Activated CD8-positive, alpha-beta T cell treated with anti-CD3 and anti-CD28 coated beads for 36 hours (primary cell): ENCODE results near the gene TK2. TPM values are rescaled to one million over a fixed set of nuclear protein-coding genes. Genes with fewer than 3 reads are reported as not detected.
A peak's percentile ranks its signal among the peaks of the same experiment; 100 is the strongest.
"Not testable (repeated sequence)": the region's sequence is repeated elsewhere in the genome, so short reads cannot be mapped to it uniquely, and the experiment has no call there.

Experiments
- ATAC-seq: fragments of 200-7000 bp; cut with Tn5 transposase; one replicate; pipeline ENCODE4 v1.10.0; 2021; ENCODE audit warnings: mild to moderate bottlenecking, moderate library complexity
- CTCF ChIA-PET: fragments of 350-600 bp; sonication (Branson Sonifier 250); formaldehyde crosslinking; loops from one replicate; lab custom pipeline; 2021; ENCODE audit warnings: antibody characterized with exemption; lab: Charles Lee
- POLR2A ChIA-PET: fragments of 350-600 bp; sonication (Branson Sonifier 250); formaldehyde crosslinking; loops from one replicate; lab custom pipeline; 2021; ENCODE audit warnings: antibody characterized with exemption; lab: Charles Lee
- DNase-seq: peaks from one replicate; pipeline ENCODE4 v3.0.0-alpha.2; 2020
- H3K27ac Mint-ChIP-seq: one replicate; pipeline ENCODE4 v1.8.0; 2021; ENCODE audit warnings: mild to moderate bottlenecking, mixed read lengths
- H3K27me3 Mint-ChIP-seq: one replicate; pipeline ENCODE4 v1.8.0; 2021; ENCODE audit warnings: mixed read lengths
- H3K36me3 Mint-ChIP-seq: one replicate; pipeline ENCODE4 v1.8.0; 2021; ENCODE audit warnings: low read depth, mixed read lengths
- H3K4me1 Mint-ChIP-seq: one replicate; pipeline ENCODE4 v1.8.0; 2021; ENCODE audit warnings: low read depth, mixed read lengths
- H3K4me3 Mint-ChIP-seq: one replicate; pipeline ENCODE4 v1.8.0; 2021; ENCODE audit warnings: mild to moderate bottlenecking, moderate library complexity, mixed read lengths
- H3K9me3 Mint-ChIP-seq: one replicate; pipeline ENCODE4 v1.8.0; 2021; ENCODE audit warnings: mixed read lengths
- intact Hi-C: fragments of 100-400 bp; cut with micrococcal nuclease; formaldehyde crosslinking; loops from one replicate; pipeline ENCODE4 v1.10.0; 2022
- total RNA-seq, 2 experiments: library from RNA; stranded (reverse); gene quantifications; one replicate each; pipeline ENCODE4 v1.2.3, GENCODE V29; 2021
- TF ChIP-seq, protein P1 (sequence below): fragments of 200-600 bp; IDR thresholded peaks from one replicate; pipeline ENCODE4 v1.8.0; 2022; ENCODE audit warnings: antibody characterized with exemption, mild to moderate bottlenecking

TK2 gene
- 1 to 10 TPM; 3.2 to 4.4 TPM for total RNA-seq

DNA sequence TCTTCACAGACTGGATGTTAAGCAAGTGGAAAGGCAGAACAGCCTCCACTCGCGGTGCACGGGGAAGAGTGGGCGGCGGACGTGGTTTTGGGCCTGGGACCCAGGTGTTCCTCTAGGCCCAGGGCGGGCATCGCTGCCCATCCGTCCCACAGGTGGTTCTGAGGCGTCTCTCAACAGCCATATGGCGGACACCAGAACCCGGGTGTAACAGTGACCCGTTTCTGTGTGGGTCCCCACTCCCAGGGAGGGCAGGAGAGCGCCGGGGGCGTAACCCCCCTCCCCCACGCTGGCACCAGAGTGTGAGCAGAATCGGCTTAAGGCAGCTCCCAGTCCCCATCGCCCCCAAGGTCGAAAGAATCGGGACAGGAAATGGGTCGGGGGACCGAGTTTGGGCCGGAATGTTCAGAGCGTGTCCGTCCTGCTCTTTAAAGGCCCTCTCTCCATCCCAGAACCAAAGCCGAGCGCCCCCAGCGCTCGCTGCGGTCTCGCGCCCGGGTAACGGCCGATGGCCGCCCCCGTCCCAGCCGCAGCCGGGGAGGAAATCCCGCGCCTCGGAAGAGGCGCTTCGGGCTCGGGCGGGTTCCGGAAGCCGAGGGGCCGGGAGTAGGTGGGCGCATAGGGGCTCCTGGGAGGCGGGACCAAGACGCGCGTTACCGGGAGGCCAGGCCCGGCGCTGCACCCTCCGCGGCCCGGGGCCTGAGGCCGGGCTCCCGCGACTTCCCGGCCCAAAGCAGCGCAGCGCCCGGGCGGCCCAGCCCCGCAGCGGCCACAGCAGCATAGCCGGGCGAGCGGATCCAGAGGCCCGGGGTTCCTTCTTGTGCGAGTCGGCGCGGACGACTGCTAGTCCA is at the start of gene TK2:
Gene TK2 (minus strand): TSS at position 839 of the 848 bp plus-strand sequence. CDS start 61 bp downstream, at position 778.
- POLR2A ChIA-PET = interaction anchor here (0.7 to 7.3 kb wide), 7 partner anchors 9 to 54 kb away, joined by 3 to 78 read pairs (median 4); partner anchors contain the start of gene CMTM3
- Mint-ChIP-seq H3K4me1 (peaks cover 43% of the 10 kb centered on the region), H3K27ac (peak within 1 kb of the TSS; percentile 92), H3K9me3 (no peaks in the 10 kb centered on the region), H3K4me3 (peak within 1 kb of the TSS; percentile 88), H3K36me3 (peaks cover 20% of the 10 kb centered on the region), H3K27me3 (no peaks in the 10 kb centered on the region)
- intact Hi-C loops = loop anchor here (2.0 to 5.0 kb wide), 2 partner anchors 33 to 53 kb away; partner anchors contain the start of gene CMTM3
- DNase-seq (peak; percentile 79), ATAC-seq (peak; percentile 54)
- TF ChIP-seq, protein P1, sequence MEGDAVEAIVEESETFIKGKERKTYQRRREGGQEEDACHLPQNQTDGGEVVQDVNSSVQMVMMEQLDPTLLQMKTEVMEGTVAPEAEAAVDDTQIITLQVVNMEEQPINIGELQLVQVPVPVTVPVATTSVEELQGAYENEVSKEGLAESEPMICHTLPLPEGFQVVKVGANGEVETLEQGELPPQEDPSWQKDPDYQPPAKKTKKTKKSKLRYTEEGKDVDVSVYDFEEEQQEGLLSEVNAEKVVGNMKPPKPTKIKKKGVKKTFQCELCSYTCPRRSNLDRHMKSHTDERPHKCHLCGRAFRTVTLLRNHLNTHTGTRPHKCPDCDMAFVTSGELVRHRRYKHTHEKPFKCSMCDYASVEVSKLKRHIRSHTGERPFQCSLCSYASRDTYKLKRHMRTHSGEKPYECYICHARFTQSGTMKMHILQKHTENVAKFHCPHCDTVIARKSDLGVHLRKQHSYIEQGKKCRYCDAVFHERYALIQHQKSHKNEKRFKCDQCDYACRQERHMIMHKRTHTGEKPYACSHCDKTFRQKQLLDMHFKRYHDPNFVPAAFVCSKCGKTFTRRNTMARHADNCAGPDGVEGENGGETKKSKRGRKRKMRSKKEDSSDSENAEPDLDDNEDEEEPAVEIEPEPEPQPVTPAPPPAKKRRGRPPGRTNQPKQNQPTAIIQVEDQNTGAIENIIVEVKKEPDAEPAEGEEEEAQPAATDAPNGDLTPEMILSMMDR = no peak
- CTCF ChIA-PET = interaction anchor here (0.9 to 4.9 kb wide), 9 partner anchors 10 to 59 kb away, joined by 3 to 41 read pairs (median 5); partner anchors contain the start of gene CMTM2

DNA sequence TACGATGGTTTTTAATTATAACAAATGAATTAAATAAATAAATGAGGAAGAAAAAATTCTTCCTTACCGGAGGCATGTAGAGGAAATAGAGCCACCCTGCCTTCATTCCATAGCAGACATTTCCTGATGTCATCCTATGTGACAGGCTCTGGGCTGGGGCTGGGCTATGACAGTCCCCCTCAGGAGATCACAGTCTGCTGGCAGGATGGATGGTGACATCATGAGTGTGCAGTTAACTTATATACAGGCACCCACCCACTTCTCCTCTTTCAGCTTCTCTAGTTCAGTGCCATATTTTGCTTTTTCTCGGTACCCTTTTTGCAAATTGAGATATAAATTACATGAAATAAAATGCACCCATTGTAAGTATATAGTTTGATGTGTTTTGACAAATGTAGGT is 48.2 kb upstream of the TK2 start:
- peak; percentile 57 for DNase-seq
- H3K4me3 Mint-ChIP-seq = no peak overlapping the region

DNA sequence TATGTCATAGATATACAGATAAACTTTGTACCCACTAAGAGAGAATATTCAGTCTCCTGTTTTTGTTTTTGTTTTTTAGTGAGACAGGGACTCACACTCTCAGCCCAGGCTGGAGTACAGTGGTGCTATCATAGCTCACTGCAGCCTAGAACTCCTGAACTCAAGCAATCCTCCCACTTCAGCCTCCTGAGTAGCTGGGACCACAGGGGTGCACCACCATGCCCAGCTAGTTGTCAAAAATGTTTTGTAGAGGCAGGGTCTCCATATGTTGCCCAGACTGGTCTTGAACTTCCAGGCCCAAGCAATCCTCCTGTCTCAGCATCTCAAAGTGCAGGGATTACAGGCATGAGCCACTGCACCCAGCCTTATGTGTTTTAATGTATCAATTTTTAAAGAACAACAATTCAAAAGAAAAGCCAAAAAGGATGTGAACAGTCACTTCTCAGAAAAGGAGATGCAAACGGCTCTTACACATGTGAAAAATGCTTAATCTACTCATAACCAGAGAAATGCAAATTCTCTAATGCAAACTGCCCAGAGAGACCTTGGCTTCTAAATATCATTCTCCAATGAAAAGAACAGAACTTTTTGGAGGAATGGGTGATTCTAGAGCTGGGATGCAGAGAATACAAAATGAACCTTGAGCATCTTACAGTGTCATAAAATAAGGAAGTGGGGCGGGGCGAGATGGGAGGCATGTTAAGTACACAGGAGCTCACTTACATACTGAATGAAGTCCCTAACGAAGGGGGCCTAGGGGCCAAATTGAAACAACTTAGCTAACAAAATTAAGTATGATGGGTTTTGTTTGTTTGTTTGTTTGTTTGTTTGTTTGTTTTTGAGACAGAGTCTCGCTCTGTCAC is 47.3 kb upstream of the TK2 start:
- H3K4me3 Mint-ChIP-seq = peak overlapping the region; percentile 16
- ChIA-PET POLR2A (interaction anchor here (1.1 to 1.6 kb wide), 3 partner anchors 11 to 45 kb away, joined by 3 to 5 read pairs (median 3); partner anchors contain the start of genes CKLF and CMTM2), CTCF (interaction anchor here (1.1 to 4.2 kb wide), 7 partner anchors 7 to 115 kb away, joined by 3 to 22 read pairs (median 5); no protein-coding TSS in a partner anchor)
- H3K4me1 Mint-ChIP-seq = peaks cover 33% of the 10 kb centered on the region
- intact Hi-C loops = no loop called here
- TF ChIP-seq, protein P1 = no peak
- peaks cover 6% of the 10 kb centered on the region for H3K9me3 Mint-ChIP-seq
- peak; percentile 41 for DNase-seq
- no peaks in the 10 kb centered on the region for H3K27me3 Mint-ChIP-seq
- peaks cover 2% of the 10 kb centered on the region for H3K36me3 Mint-ChIP-seq
- H3K27ac Mint-ChIP-seq = peak overlapping the region; percentile 79
- peak; percentile 63 for ATAC-seq

More for the DNA sequence above, 48.2 kb upstream of the TK2 start:
- intact Hi-C loops = no loop called here
- Mint-ChIP-seq H3K36me3 (peaks cover 2% of the 10 kb centered on the region), H3K9me3 (peaks cover 6% of the 10 kb centered on the region), H3K27me3 (no peaks in the 10 kb centered on the region), H3K4me1 (peaks cover 37% of the 10 kb centered on the region), H3K27ac (peak overlapping the region; percentile 71)
- CTCF ChIA-PET = interaction anchor here (0.9 to 4.2 kb wide), 7 partner anchors 8 to 76 kb away, joined by 3 to 22 read pairs (median 5); no protein-coding TSS in a partner anchor
- TF ChIP-seq, protein P1 = no peak
- POLR2A ChIA-PET = interaction anchor here (1.1 to 1.6 kb wide), 2 partner anchors 19 to 46 kb away, joined by 3 to 5 read pairs; partner anchors contain the start of genes CKLF and CMTM2
- ATAC-seq = peak; percentile 78

DNA sequence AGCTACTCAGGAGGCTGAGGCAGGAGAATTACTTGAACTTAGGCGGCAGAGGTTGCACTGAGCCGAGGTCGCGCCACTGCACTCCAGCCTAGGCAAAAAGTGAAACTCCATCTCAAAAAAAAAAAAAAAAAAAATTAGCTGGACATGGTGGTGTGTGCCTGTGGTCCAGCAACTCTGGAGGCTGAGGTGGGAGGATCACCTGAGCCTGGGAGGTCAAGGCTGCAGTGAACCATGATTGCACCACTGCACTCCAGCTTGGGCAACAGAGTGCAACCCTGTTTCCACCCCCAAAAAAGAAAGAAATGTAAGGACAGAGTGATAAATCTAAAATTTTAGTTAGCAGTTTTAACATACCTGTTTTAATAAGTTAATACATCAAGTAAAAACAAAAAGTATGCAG is 46.6 kb upstream of the TK2 start:
- POLR2A ChIA-PET = interaction anchor here (0.7 to 1.6 kb wide), 3 partner anchors 11 to 56 kb away, joined by 3 to 4 read pairs (median 3); partner anchors contain the start of gene CKLF
- H3K27me3 Mint-ChIP-seq, H3K4me3 Mint-ChIP-seq, H3K36me3 Mint-ChIP-seq, intact Hi-C loops, DNase-seq, ATAC-seq, H3K9me3 Mint-ChIP-seq: not testable (repeated sequence)
- CTCF ChIA-PET = interaction anchor here (1.1 to 2.5 kb wide), 4 partner anchors 11 to 114 kb away, joined by 3 to 17 read pairs (median 10); no protein-coding TSS in a partner anchor
- Mint-ChIP-seq H3K27ac (peak overlapping the region; percentile 30), H3K4me1 (peaks cover 33% of the 10 kb centered on the region)
